Measurements from ENCODE around the gene CD4. TPM values are rescaled to one million over a fixed set of nuclear protein-coding genes. Genes with fewer than 3 reads are reported as not detected.

Gene CD4
- total RNA-seq, 2 experiments from 2014 or later, result 324 to 327 TPM

DNA sequence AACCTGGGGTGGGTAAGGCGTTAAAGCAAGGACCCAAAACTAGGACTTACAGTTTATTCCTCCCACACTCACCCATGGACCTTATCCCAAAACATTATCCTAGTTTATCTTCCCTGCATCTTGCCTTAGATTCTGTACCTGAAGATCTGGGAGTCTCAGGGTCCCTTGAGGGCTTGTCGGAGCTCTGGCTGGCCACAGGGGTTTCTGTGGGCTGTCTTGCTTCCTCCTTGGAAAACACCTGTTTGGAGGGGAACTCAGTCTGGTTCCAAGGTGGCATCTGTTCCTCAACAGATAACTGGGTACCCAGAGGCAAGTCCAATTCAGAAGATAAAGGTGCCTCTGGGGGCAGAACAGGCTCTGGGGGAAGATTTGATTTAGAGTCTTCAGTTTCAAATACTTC lies 60.1 kb downstream of the CD4 start:
- H3K4me1 Mint-ChIP-seq, result peaks cover 45% of the 10 kb centered on the region
- DNase-seq, result no peak
- no peaks in the 10 kb centered on the region for H3K9me3 Mint-ChIP-seq
- peak overlapping the region; percentile 62 for H3K27ac Mint-ChIP-seq
- CTCF ChIA-PET, result interaction anchor here (1.4 to 8.6 kb wide), 3 partner anchors 13 to 19 kb away, joined by 9 to 161 read pairs (median 35); partner anchors contain the start of genes SPSB2 and TPI1
- H3K4me3 Mint-ChIP-seq, result peak overlapping the region; percentile 85
- H3K27me3 Mint-ChIP-seq, result no peaks in the 10 kb centered on the region
- POLR2A ChIA-PET, result interaction anchor here (0.6 to 8.9 kb wide), 6 partner anchors 15 to 96 kb away, joined by 3 to 312 read pairs (median 45); partner anchors contain the start of genes CD4, MLF2, SPSB2 and TPI1
- H3K36me3 Mint-ChIP-seq (ENCODE audit: low read depth), result peaks cover 49% of the 10 kb centered on the region

DNA sequence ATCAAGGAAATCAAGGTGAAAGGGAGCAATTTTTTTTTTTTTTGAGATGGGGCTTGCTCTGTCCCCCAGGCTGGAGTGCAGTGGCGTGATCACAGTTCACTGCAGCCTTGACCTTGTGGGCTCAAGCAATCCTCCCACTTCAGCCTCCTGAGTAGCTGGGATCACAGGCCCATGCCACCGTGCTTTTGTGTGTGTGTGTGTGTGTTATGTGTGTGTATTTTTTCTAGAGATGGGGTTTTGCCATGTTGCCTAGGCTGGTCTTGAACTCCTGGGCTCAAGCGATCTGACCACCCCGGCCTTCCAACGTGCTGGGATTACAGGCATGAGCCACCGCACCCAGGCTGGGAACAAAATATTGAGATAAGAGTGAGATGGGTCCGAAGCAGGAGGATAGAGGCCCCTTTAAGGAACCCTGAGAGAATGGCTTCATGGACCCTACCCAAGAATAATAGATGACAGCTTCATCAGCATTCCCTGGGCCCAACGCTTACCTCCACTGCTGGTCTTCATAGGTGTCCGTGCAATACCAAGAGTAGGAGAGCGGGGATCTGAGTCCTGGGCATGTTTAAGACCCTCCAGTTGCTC lies 60.7 kb downstream of the CD4 start:
- CTCF ChIA-PET, result interaction anchor here (1.4 to 8.6 kb wide), 3 partner anchors 15 to 18 kb away, joined by 6 to 161 read pairs (median 35); partner anchors contain the start of genes SPSB2 and TPI1
- DNase-seq, result no peak
- H3K4me3 Mint-ChIP-seq, result peak overlapping the region; percentile 85
- no peaks in the 10 kb centered on the region for H3K27me3 Mint-ChIP-seq
- no peaks in the 10 kb centered on the region for H3K9me3 Mint-ChIP-seq
- H3K4me1 Mint-ChIP-seq, result peaks cover 50% of the 10 kb centered on the region
- POLR2A ChIA-PET, result interaction anchor here (0.6 to 8.9 kb wide), 9 partner anchors 16 to 161 kb away, joined by 3 to 312 read pairs (median 37); partner anchors contain the start of genes C12orf57, CD4, COPS7A and MLF2
- H3K36me3 Mint-ChIP-seq (ENCODE audit: low read depth), result peaks cover 48% of the 10 kb centered on the region
- peak overlapping the region; percentile 73 for H3K27ac Mint-ChIP-seq

DNA sequence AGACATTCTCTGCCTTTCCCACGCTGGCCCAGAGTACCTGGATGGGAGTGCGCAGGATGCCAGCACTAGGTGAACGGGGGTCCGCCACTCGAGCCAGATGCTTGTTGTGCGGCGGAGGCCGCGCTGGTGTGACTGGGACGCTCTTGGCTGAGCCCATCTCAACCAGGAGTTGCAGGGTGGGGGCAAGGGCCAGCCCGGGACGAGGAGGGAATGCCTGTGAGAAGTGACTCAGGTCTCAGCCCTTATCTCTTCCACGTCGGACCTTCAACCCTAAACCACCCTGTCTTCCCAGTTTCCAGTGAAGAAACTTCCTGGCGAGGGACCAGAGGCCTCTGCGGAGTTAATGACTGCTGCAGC lies 61.4 kb downstream of the CD4 start:
- CTCF ChIA-PET, result interaction anchor here (1.0 to 8.6 kb wide), 13 partner anchors 15 to 280 kb away, joined by 3 to 161 read pairs (median 6); partner anchors contain the start of genes C12orf57, COPS7A, ENO2 and MLF2
- POLR2A ChIA-PET, result interaction anchor here (0.5 to 8.9 kb wide), 35 partner anchors 9 to 380 kb away, joined by 3 to 312 read pairs (median 9); partner anchors contain the start of genes C12orf57, C1RL, CD4 and COPS7A
- peak overlapping the region; percentile 85 for H3K4me3 Mint-ChIP-seq
- no peaks in the 10 kb centered on the region for H3K9me3 Mint-ChIP-seq
- H3K27ac Mint-ChIP-seq, result peak overlapping the region; percentile 100
- DNase-seq, result no peak
- peaks cover 50% of the 10 kb centered on the region for H3K4me1 Mint-ChIP-seq
- peaks cover 50% of the 10 kb centered on the region for H3K36me3 Mint-ChIP-seq (ENCODE audit: low read depth)
- H3K27me3 Mint-ChIP-seq, result no peaks in the 10 kb centered on the region

DNA sequence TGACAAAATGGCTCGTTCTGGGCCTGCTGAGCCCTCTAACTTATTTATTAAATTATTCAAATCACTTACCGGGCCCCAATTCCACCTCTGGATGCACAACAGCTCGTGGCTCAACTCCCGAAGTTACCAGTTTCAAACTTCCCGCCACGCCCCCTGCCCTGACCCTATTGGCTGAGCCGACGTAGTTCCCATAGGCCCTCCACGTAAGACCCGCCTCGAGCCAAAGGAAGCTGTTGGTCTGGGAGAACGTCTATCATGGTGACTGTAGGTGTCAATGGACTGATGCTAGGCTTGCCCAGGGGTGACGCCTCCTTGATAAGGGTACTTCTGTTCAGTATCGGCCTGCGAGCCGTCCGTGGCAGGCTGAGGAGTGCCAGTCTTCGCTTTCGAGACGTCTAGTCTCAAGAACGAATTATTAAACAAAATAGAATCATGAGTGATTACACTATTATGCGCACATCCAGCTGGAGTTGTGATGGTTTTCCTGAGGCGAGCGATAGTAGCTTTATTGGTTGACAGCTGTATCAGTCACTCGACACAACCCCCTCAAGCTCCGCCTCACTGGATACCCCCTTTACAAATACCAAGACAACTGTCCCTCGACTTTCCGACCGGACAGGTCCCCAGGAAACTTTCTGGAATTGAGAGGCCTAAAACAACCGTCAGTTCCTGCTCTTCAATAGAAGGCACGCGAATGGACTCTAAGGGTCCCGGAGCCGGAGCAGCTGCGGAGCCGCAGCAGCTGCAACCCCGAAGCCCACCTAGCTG lies 62.0 kb downstream of the CD4 start, which contains the start of gene CDCA3:
TSS of gene CDCA3 (minus strand) at position 134 of the 768 bp plus-strand sequence. CDS start 334 bp downstream, outside the sequence.
- no peaks in the 10 kb centered on the region for H3K9me3 Mint-ChIP-seq
- H3K36me3 Mint-ChIP-seq (ENCODE audit: low read depth), result peaks cover 50% of the 10 kb centered on the region
- POLR2A ChIA-PET, result interaction anchor here (0.5 to 8.9 kb wide), 49 partner anchors 9 to 381 kb away, joined by 3 to 312 read pairs (median 5); partner anchors contain the start of genes C12orf57, C1RL, CD4 and COPS7A

DNA sequence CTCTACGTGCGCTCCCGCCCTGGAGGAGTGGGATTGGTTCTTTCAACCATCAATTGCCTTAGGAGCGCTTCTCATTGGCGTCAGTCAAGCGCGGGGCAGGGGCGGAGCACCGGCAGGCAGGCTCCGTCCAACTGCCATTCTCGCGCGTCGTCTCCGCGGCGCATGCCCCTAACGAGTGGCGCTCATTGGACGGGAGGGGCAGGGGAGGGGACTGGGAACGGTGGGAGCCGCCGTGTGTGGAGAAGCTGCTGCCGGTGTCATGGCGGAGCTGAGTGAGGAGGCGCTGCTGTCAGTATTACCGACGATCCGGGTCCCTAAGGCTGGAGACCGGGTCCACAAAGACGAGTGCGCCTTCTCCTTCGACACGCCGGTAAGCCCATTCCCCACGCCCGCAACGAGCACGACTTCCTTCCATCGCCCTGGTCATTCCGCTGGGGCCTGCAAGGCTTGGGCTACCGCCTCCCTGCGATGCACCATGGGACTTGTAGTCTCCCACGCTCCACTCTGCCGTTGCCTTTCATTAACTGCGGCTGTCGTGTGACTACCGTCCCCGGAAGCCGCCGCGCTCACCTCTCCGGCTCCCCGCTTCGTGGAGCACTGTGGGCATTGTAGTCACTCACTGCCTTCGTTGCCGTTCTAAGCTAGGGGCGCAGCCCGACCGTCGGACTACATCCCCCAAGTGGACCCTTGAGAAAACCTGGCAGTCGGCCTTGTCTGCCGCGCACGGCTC lies 62.8 kb downstream of the CD4 start, which contains the start of gene USP5:
TSS of gene USP5 (plus strand) at position 230 of the 730 bp plus-strand sequence. CDS start at position 260, 30 bp downstream.
- peak; percentile 99 for DNase-seq
- CTCF ChIA-PET, result interaction anchor here (0.6 to 8.6 kb wide), 22 partner anchors 9 to 281 kb away, joined by 3 to 161 read pairs (median 4); partner anchors contain the start of genes C12orf57, C1RL, COPS7A and ENO2
- peaks cover 47% of the 10 kb centered on the region for H3K36me3 Mint-ChIP-seq (ENCODE audit: low read depth)

More for the DNA sequence above, 62.0 kb downstream of the CD4 start, which contains the start of gene CDCA3:
- peak within 1 kb of the TSS; percentile 100 for H3K27ac Mint-ChIP-seq
- DNase-seq, result peak; percentile 95
- H3K27me3 Mint-ChIP-seq, result no peaks in the 10 kb centered on the region
- H3K4me1 Mint-ChIP-seq, result peaks cover 50% of the 10 kb centered on the region
- CTCF ChIA-PET, result interaction anchor here (0.6 to 8.6 kb wide), 18 partner anchors 16 to 281 kb away, joined by 3 to 161 read pairs (median 5); partner anchors contain the start of genes C12orf57, C1RL, COPS7A and ENO2
- H3K4me3 Mint-ChIP-seq, result peak within 1 kb of the TSS; percentile 85

DNA sequence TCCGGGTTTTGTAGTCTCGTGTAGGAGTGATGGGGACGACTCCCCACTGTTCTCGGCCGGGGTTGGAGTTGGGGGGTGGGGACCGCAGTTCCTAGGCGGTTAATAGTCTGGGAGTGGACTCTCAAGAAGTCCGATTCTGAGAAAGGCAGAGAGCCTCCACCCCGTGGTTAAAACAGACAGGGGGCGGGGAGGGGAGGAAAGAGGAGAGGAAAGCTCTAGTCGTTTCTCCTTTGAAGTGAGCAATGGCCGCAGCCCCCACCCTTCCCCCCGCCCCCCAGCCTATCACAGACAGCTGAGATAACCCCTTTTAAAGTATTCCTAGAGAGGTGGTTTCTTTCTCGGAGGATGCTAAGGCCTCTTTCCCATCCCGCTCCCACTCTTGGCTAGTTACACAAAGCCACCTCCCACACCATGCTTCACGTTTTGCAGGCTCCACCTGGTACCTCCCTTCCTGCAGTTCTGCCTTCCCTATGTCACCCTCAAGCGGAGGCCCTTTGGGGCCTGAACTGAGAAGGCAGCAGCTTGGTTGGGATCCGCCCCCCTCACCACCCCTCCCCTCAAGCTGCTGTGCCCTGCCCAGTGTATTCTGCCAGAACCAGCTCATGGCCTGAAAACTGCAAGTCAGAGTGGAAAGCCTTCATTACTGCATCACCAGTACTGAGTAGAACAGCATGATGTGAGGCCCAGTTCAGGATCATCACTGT lies 63.5 kb downstream of the CD4 start:
- H3K36me3 Mint-ChIP-seq (ENCODE audit: low read depth), result peaks cover 47% of the 10 kb centered on the region
- peak; percentile 79 for DNase-seq
- peaks cover 48% of the 10 kb centered on the region for H3K4me1 Mint-ChIP-seq
- peak overlapping the region; percentile 85 for H3K4me3 Mint-ChIP-seq
- POLR2A ChIA-PET, result interaction anchor here (0.7 to 8.9 kb wide), 35 partner anchors 8 to 406 kb away, joined by 3 to 312 read pairs (median 12); partner anchors contain the start of genes C12orf57, C1RL, CD4 and COPS7A
- no peaks in the 10 kb centered on the region for H3K9me3 Mint-ChIP-seq
- no peaks in the 10 kb centered on the region for H3K27me3 Mint-ChIP-seq
- H3K27ac Mint-ChIP-seq, result peak overlapping the region; percentile 100
- CTCF ChIA-PET, result interaction anchor here (0.6 to 8.6 kb wide), 15 partner anchors 8 to 256 kb away, joined by 3 to 161 read pairs (median 5); partner anchors contain the start of genes C1RL, COPS7A, MLF2 and PTMS

More for the DNA sequence above, 62.8 kb downstream of the CD4 start, which contains the start of gene USP5:
- Mint-ChIP-seq H3K4me1 (peaks cover 50% of the 10 kb centered on the region), H3K9me3 (no peaks in the 10 kb centered on the region), H3K4me3 (peak within 1 kb of the TSS; percentile 85), H3K27me3 (no peaks in the 10 kb centered on the region), H3K27ac (peak within 1 kb of the TSS; percentile 100)
- POLR2A ChIA-PET, result interaction anchor here (0.7 to 8.9 kb wide), 50 partner anchors 9 to 405 kb away, joined by 3 to 312 read pairs (median 5); partner anchors contain the start of genes C12orf57, C1RL, CD4 and COPS7A

DNA sequence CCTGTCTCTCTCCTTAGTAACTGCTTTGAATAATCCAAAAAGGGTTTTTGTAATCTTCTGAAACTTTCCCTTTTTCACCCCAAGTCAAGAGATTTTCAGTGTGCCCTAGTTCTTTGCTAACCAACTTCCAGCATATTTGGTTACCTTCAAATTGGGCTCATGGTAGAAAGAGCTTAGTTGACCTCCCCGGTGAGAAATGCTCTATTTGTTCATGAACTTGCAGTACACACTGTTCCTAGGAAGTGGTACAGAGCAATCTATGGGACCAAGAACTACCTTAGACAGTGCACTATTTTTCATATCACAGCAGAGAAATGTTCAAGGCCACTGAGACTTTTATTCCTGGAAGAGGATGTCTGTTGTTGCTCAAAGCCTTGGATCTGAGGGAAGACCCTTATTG lies 64.3 kb downstream of the CD4 start:
- Mint-ChIP-seq H3K27ac (peak overlapping the region; percentile 100), H3K4me3 (peak overlapping the region; percentile 85), H3K27me3 (no peaks in the 10 kb centered on the region), H3K4me1 (peaks cover 44% of the 10 kb centered on the region), H3K36me3 (ENCODE audit: low read depth) (peaks cover 47% of the 10 kb centered on the region), H3K9me3 (no peaks in the 10 kb centered on the region)
- ChIA-PET CTCF (interaction anchor here (0.7 to 8.6 kb wide), 7 partner anchors 14 to 263 kb away, joined by 3 to 161 read pairs (median 8); partner anchors contain the start of genes MLF2, SPSB2, TPI1 and ZNF384), POLR2A (interaction anchor here (0.9 to 8.9 kb wide), 20 partner anchors 8 to 255 kb away, joined by 3 to 312 read pairs (median 21); partner anchors contain the start of genes C12orf57, C1RL, CD4 and COPS7A)
- no peak for DNase-seq

DNA sequence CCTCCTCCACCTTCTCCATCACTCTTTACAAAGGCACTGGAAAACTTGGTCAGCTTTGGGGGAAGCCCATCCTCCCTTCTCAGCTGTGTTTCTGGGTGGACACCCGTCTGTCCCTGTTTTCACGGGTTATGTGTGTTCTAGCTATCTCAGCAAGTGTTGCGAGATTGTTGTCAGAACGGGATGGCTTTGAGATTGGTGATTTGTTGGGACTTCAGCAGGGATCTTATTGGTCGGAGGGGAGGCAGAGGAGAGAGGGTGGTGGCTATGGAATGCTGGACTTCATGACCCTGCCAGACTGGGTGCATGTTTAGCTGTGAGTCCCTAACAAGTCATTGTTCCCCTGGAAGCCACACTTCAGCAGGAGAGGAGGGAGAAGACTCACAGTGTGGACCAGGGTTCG lies 64.7 kb downstream of the CD4 start:
- Mint-ChIP-seq H3K27me3 (no peaks in the 10 kb centered on the region), H3K4me1 (peaks cover 41% of the 10 kb centered on the region), H3K27ac (peak overlapping the region; percentile 100), H3K36me3 (ENCODE audit: low read depth) (peaks cover 44% of the 10 kb centered on the region), H3K4me3 (peak overlapping the region; percentile 85), H3K9me3 (no peaks in the 10 kb centered on the region)
- DNase-seq, result no peak
- ChIA-PET CTCF (interaction anchor here (8.6 kb wide), 1 partner anchor 14 kb away, joined by 161 read pairs; the partner anchor contains the start of genes SPSB2 and TPI1), POLR2A (interaction anchor here (0.9 to 8.9 kb wide), 10 partner anchors 10 to 246 kb away, joined by 3 to 312 read pairs (median 24); partner anchors contain the start of genes CD4, COPS7A, ENO2 and P3H3)

DNA sequence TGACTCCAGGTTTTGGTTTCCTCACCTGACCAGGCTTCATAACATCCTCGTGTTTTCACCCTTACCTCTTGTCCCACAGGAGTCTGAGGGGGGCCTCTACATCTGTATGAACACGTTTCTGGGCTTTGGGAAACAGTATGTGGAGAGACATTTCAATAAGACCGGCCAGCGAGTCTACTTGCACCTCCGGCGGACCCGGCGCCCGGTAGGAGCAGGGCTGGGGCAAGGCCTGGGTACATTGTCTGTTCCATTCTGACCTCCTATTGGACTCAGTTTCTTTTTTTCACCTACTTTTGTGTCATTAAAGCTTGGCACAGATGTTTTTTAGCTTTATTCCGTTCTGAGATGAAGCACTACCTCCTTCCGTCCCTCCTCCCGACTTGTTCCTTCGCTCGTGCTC lies 66.0 kb downstream of the CD4 start:
- Mint-ChIP-seq H3K27me3 (no peaks in the 10 kb centered on the region), H3K27ac (no peak overlapping the region), H3K4me1 (peaks cover 28% of the 10 kb centered on the region), H3K4me3 (no peak overlapping the region), H3K9me3 (no peaks in the 10 kb centered on the region), H3K36me3 (ENCODE audit: low read depth) (peaks cover 45% of the 10 kb centered on the region)
- ChIA-PET CTCF (interaction anchor here (1.3 to 8.6 kb wide), 2 partner anchors 13 to 36 kb away, joined by 6 to 161 read pairs; partner anchors contain the start of genes SPSB2 and TPI1), POLR2A (interaction anchor here (8.9 kb wide), 1 partner anchor 13 kb away, joined by 312 read pairs; the partner anchor contains the start of genes SPSB2 and TPI1)
- no peak for DNase-seq

DNA sequence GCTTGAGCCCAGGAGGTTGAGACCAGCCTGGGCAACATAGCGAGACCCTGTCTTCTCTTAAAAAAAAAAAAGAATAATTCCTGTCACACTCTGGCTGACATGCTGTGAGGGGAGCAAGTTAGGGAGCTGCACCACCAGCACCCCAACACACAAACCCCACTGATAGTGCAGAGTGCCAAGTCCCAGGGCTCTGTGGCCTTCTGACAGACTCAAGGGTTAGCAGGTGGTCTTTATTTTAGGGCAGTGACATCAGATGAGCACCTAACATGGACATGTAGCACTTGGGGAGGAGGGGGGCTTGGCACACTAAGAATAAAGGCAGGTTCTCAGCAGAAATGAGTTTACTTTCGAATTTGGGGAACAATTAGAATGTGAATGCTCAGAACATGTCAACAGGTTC lies 69.5 kb downstream of the CD4 start:
- H3K4me3 Mint-ChIP-seq, result no peak overlapping the region
- H3K9me3 Mint-ChIP-seq, result no peaks in the 10 kb centered on the region
- no peaks in the 10 kb centered on the region for H3K27me3 Mint-ChIP-seq
- POLR2A ChIA-PET, result interaction anchor here (1.0 to 1.5 kb wide), 3 partner anchors 10 to 85 kb away, joined by 3 to 9 read pairs (median 3); partner anchors contain the start of genes C12orf57, RNU7-1 and TPI1
- CTCF ChIA-PET, result no interaction called here
- H3K36me3 Mint-ChIP-seq (ENCODE audit: low read depth), result peaks cover 64% of the 10 kb centered on the region
- no peak for DNase-seq
- H3K27ac Mint-ChIP-seq, result no peak overlapping the region
- H3K4me1 Mint-ChIP-seq, result peaks cover 11% of the 10 kb centered on the region

DNA sequence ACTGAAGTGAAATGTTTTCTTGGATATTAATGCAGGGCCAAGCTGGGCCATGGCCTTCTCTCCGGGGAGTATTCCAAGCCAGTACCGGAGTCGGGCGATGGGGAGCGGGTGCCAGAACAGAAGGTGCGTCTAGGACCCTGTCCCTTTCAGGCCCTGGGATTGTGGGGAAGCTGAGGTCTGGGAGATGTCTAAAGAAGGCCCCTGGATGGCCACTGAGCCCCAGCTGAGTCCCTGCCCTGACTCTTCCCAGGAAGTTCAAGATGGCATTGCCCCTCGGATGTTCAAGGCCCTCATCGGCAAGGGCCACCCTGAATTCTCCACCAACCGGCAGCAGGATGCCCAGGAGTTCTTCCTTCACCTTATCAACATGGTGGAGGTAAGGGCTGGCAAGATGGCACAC lies 70.8 kb downstream of the CD4 start:
- H3K36me3 Mint-ChIP-seq (ENCODE audit: low read depth), result peaks cover 66% of the 10 kb centered on the region
- H3K4me1 Mint-ChIP-seq, result no peaks in the 10 kb centered on the region
- ChIA-PET CTCF (interaction anchor here (1.7 kb wide), 1 partner anchor 12 kb away, joined by 4 read pairs; no protein-coding TSS in a partner anchor), POLR2A (interaction anchor here (2.3 kb wide), 1 partner anchor 8 kb away, joined by 19 read pairs; the partner anchor contains the start of genes CDCA3 and USP5)
- H3K27ac Mint-ChIP-seq, result no peak overlapping the region
- H3K4me3 Mint-ChIP-seq, result no peak overlapping the region
- H3K27me3 Mint-ChIP-seq, result no peaks in the 10 kb centered on the region
- H3K9me3 Mint-ChIP-seq, result no peaks in the 10 kb centered on the region
- no peak for DNase-seq

All from activated CD4-positive, alpha-beta memory T cell treated with anti-CD3 and anti-CD28 coated beads, Interleukin-2, amount 10 ng/mL, durations not matched to agents 7 days and 5 days (primary cell).